SH-SY5Y (cell line): Measurements from ENCODE around the gene CTNNA3.

Source experiments
- GATA2 ChIP-seq: IDR thresholded peaks from 2 replicates; pipeline ENCODE4 v1.6.1; 2011; ENCODE audit warnings: mild to moderate bottlenecking, low read depth, low read length
- GATA3 ChIP-seq: IDR thresholded peaks from 2 replicates; pipeline ENCODE4 v1.6.1; 2011; ENCODE audit warnings: low read depth, mild to moderate bottlenecking, low read length, moderate library complexity

- TF ChIP-seq GATA2 (no peak), GATA3 (no peak)
Measured at GRCh38 chr10:66836771-66837170, 859.2 kb downstream of the CTNNA3 start.
